OCI-LY7 (cell line): ENCODE results near the gene SLC26A8.
"Not testable (repeated sequence)": the region's sequence is repeated elsewhere in the genome, so short reads cannot be mapped to it uniquely, and the experiment has no call there.

Experiments
- CTCF ChIP-seq: fragments of 200-600 bp; sonication (generic); conservative IDR thresholded peaks from 2 replicates; pipeline ENCODE4 v1.5.1; 2014; ENCODE audit warnings: mild to moderate bottlenecking, antibody characterized with exemption, low read length, moderate library complexity, mixed read lengths
- EZH2phosphoT487 ChIP-seq: fragments of 200-600 bp; sonication (generic); IDR thresholded peaks from 2 replicates; pipeline ENCODE4 v1.6.1; 2018; ENCODE audit warnings: low read depth, borderline replicate concordance, mild to moderate bottlenecking, mixed run types, antibody characterized with exemption, low read length, moderate library complexity, mixed read lengths

DNA sequence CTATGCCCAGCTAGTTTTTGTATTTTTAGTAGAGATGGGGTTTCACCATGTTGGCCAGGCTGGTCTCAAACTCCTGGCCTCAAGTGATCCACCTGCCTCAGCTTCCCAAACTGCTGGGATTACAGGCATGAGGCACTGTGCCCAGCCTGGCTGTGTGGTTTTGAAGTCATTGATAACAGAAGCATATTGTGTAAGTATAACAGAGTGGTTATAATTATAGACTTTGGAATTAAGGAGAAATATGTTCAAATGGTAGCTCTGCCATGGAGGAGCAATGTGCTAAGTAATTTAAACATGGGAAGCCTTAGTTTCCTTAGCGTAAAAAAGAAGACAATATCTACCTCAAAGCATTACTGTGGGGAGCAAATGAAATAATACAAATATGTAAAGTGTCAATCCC is 44.3 kb downstream of the SLC26A8 start:
- TF ChIP-seq CTCF, EZH2phosphoT487: not testable (repeated sequence)
